ENCODE results near the gene RPS26. TPM values are rescaled to one million over a fixed set of nuclear protein-coding genes. Genes with fewer than 3 reads are reported as not detected.

Gene RPS26
- total and polyA plus RNA-seq, 2 of the 13 experiments (the other 11 are each of a cell fraction or from before 2014, with no cell fraction given) = 150 to 421 TPM

DNA sequence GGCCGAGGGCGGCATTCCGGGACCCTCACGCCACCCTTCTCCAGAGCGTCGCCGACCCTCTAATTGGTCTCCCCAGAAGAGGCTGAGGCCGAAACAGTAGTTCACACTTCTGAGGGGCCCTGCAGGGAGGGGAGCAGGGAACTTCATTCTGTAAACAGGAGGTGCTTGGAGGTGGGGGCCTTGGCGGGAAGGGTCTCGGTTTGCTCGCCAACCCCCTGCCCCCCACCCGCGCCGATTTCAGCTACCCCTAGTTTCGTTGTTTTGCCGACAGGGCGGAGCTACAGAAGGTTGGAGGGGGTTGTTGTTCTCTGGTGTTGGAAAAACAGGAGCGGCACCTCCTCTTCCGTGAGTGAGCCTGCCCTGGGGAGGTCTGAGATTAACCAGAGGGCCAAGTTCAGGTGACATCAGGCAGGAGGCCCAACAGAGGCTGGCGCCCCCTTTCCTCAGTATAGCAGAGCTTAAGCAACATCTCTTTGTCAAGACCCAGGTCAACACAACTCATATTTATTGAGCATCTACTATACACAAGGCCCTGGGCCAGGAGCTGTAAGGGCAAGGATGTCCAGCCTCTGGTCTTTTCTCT is 38.9 kb downstream of the RPS26 start (continued):
- TF ChIP-seq, protein P1, sequence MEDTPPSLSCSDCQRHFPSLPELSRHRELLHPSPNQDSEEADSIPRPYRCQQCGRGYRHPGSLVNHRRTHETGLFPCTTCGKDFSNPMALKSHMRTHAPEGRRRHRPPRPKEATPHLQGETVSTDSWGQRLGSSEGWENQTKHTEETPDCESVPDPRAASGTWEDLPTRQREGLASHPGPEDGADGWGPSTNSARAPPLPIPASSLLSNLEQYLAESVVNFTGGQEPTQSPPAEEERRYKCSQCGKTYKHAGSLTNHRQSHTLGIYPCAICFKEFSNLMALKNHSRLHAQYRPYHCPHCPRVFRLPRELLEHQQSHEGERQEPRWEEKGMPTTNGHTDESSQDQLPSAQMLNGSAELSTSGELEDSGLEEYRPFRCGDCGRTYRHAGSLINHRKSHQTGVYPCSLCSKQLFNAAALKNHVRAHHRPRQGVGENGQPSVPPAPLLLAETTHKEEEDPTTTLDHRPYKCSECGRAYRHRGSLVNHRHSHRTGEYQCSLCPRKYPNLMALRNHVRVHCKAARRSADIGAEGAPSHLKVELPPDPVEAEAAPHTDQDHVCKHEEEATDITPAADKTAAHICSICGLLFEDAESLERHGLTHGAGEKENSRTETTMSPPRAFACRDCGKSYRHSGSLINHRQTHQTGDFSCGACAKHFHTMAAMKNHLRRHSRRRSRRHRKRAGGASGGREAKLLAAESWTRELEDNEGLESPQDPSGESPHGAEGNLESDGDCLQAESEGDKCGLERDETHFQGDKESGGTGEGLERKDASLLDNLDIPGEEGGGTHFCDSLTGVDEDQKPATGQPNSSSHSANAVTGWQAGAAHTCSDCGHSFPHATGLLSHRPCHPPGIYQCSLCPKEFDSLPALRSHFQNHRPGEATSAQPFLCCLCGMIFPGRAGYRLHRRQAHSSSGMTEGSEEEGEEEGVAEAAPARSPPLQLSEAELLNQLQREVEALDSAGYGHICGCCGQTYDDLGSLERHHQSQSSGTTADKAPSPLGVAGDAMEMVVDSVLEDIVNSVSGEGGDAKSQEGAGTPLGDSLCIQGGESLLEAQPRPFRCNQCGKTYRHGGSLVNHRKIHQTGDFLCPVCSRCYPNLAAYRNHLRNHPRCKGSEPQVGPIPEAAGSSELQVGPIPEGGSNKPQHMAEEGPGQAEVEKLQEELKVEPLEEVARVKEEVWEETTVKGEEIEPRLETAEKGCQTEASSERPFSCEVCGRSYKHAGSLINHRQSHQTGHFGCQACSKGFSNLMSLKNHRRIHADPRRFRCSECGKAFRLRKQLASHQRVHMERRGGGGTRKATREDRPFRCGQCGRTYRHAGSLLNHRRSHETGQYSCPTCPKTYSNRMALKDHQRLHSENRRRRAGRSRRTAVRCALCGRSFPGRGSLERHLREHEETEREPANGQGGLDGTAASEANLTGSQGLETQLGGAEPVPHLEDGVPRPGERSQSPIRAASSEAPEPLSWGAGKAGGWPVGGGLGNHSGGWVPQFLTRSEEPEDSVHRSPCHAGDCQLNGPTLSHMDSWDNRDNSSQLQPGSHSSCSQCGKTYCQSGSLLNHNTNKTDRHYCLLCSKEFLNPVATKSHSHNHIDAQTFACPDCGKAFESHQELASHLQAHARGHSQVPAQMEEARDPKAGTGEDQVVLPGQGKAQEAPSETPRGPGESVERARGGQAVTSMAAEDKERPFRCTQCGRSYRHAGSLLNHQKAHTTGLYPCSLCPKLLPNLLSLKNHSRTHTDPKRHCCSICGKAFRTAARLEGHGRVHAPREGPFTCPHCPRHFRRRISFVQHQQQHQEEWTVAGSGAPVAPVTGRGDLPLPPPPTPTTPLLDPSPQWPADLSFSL (CRISPR knock-in tag; IDR thresholded peaks at IDR 0.05) = no peak
- TF ChIP-seq U2AF2 (IDR thresholded peaks at IDR 0.05; ENCODE audit: low read depth, low read length) = no peak
- no peak for TF ChIP-seq HNRNPH1 (optimal IDR thresholded peaks at IDR 0.05; ENCODE audit: low read depth, low read length)
- no peak for TF ChIP-seq CBX1 (IDR thresholded peaks at IDR 0.05; ENCODE audit: low read depth)
- TF ChIP-seq ZNF761 (CRISPR knock-in tag; conservative IDR thresholded peaks at IDR 0.05) = no peak
- no peak for TF ChIP-seq ZNF20 (CRISPR knock-in tag; IDR thresholded peaks at IDR 0.05)
- no peak for TF ChIP-seq ZNF354B (CRISPR knock-in tag; IDR thresholded peaks at IDR 0.05)
- TF ChIP-seq, protein P2, sequence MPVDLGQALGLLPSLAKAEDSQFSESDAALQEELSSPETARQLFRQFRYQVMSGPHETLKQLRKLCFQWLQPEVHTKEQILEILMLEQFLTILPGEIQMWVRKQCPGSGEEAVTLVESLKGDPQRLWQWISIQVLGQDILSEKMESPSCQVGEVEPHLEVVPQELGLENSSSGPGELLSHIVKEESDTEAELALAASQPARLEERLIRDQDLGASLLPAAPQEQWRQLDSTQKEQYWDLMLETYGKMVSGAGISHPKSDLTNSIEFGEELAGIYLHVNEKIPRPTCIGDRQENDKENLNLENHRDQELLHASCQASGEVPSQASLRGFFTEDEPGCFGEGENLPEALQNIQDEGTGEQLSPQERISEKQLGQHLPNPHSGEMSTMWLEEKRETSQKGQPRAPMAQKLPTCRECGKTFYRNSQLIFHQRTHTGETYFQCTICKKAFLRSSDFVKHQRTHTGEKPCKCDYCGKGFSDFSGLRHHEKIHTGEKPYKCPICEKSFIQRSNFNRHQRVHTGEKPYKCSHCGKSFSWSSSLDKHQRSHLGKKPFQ (CRISPR knock-in tag; IDR thresholded peaks at IDR 0.05; ENCODE audit: insufficient replicate concordance) = no peak
- no peak for TF ChIP-seq ZNF75D (CRISPR knock-in tag; IDR thresholded peaks at IDR 0.05; ENCODE audit: borderline replicate concordance)
- TF ChIP-seq ZNF569 (CRISPR knock-in tag; IDR thresholded peaks at IDR 0.05; ENCODE audit: borderline replicate concordance) = no peak
- TF ChIP-seq HMG20B (CRISPR knock-in tag; conservative IDR thresholded peaks at IDR 0.05) = peak; percentile 64; the same call in 1 of the 2 replicates
- TF ChIP-seq PHF8 (CRISPR knock-in tag; IDR thresholded peaks at IDR 0.05) = no peak; the same call in 1 of the 2 replicates
- peak; percentile 91 for TF ChIP-seq ZNF263 (CRISPR knock-in tag; IDR thresholded peaks at IDR 0.05)
- no peak for TF ChIP-seq ARHGAP35 (CRISPR knock-in tag; IDR thresholded peaks at IDR 0.05; ENCODE audit: borderline replicate concordance)
- TF ChIP-seq HHEX (CRISPR knock-in tag; IDR thresholded peaks at IDR 0.05) = peak; percentile 35; the same call in 1 of the 2 replicates
- TF ChIP-seq, protein P3, sequence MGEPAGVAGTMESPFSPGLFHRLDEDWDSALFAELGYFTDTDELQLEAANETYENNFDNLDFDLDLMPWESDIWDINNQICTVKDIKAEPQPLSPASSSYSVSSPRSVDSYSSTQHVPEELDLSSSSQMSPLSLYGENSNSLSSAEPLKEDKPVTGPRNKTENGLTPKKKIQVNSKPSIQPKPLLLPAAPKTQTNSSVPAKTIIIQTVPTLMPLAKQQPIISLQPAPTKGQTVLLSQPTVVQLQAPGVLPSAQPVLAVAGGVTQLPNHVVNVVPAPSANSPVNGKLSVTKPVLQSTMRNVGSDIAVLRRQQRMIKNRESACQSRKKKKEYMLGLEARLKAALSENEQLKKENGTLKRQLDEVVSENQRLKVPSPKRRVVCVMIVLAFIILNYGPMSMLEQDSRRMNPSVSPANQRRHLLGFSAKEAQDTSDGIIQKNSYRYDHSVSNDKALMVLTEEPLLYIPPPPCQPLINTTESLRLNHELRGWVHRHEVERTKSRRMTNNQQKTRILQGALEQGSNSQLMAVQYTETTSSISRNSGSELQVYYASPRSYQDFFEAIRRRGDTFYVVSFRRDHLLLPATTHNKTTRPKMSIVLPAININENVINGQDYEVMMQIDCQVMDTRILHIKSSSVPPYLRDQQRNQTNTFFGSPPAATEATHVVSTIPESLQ (CRISPR knock-in tag; conservative IDR thresholded peaks at IDR 0.05) = no peak
- TF ChIP-seq SYNCRIP (IDR thresholded peaks at IDR 0.05; ENCODE audit: insufficient read depth, low read depth, low read length) = no peak
- TF ChIP-seq, protein P4, sequence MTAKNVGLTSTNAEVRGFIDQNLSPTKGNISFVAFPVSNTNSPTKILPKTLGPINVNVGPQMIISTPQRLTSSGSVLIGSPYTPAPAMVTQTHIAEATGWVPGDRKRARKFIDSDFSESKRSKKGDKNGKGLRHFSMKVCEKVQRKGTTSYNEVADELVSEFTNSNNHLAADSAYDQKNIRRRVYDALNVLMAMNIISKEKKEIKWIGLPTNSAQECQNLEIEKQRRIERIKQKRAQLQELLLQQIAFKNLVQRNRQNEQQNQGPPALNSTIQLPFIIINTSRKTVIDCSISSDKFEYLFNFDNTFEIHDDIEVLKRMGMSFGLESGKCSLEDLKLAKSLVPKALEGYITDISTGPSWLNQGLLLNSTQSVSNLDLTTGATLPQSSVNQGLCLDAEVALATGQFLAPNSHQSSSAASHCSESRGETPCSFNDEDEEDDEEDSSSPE (CRISPR knock-in tag; IDR thresholded peaks at IDR 0.05) = no peak
- TF ChIP-seq ERF (CRISPR knock-in tag; IDR thresholded peaks at IDR 0.05) = peak; percentile 89
